Immature natural killer cell (primary cell): ENCODE results near the gene CACNB1. TPM values are rescaled to one million over a fixed set of nuclear protein-coding genes. Genes with fewer than 3 reads are reported as not detected.

Experiments
- DNase-seq, 3 donors: peaks; one replicate each; pipeline ENCODE4 v3.0.0; 2022; ENCODE audit warnings: mixed read lengths in 1 of 3
- H3K27ac Mint-ChIP-seq, 6 donors: one replicate each; pipeline ENCODE4 v1.8.0; 2020; ENCODE audit warnings: mixed read lengths in 6 of 6, mild to moderate bottlenecking in 5 of 6, inconsistent platforms in 4 of 6, moderate library complexity in 3 of 6
- H3K27me3 Mint-ChIP-seq, 3 donors: one replicate each; pipeline ENCODE4 v1.8.0; 2020 to 2021; ENCODE audit warnings: low read depth in 3 of 3, mild to moderate bottlenecking in 3 of 3, mixed read lengths in 3 of 3, moderate library complexity in 3 of 3, inconsistent platforms in 1 of 3
- H3K36me3 Mint-ChIP-seq, 3 donors: one replicate each; pipeline ENCODE4 v1.8.0; 2020; ENCODE audit warnings: mixed read lengths in 3 of 3, inconsistent platforms in 2 of 3, mild to moderate bottlenecking in 2 of 3
- H3K4me1 Mint-ChIP-seq, 2 donors: one replicate each; pipeline ENCODE4 v1.8.0; 2020; ENCODE audit warnings: inconsistent platforms in 2 of 2, mild to moderate bottlenecking in 2 of 2, mixed read lengths in 2 of 2, moderate library complexity in 1 of 2
- H3K4me3 Mint-ChIP-seq, 5 donors: one replicate each; pipeline ENCODE4 v1.8.0; 2020; ENCODE audit warnings: mild to moderate bottlenecking in 5 of 5, mixed read lengths in 5 of 5, inconsistent platforms in 3 of 5, moderate library complexity in 3 of 5
- H3K9me3 Mint-ChIP-seq, 6 donors: one replicate each; pipeline ENCODE4 v1.8.0; 2020; ENCODE audit warnings: mild to moderate bottlenecking in 6 of 6, mixed read lengths in 6 of 6, inconsistent platforms in 4 of 6, moderate library complexity in 3 of 6
- polyA plus RNA-seq, 3 donors: library from polyadenylated mRNA; unstranded; fragments of 300-500 nt; fragmentation: Illumina TruSeq; gene quantifications; one replicate each; pipeline ENCODE4 v1.2.3, GENCODE V29; 2021

Gene CACNB1
- polyA plus RNA-seq, 3 donors from 2014 or later: 0.48 to 5.0 TPM; not detected in 1

DNA sequence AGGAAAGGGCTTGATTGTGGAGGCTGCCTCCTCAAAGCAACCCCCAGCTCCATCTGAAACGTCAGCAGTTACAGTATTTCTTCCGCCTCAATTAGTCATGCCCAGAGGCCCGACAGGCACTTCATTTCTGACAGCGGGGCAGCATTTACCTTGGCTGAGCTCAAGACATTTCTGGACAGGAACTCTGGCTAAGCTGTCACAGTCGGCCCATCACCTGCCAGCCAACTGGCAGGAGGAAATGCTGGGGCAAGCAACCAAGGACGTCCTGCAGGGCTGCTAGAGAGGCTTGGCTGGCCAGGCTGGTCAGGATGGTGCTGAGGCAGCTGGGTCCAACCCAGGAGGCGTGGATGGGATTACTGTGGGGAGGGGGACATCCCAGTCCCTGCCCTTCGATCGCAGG lies 73.8 kb downstream of the CACNB1 start:
- Mint-ChIP-seq H3K27ac (no peak overlapping the region), H3K9me3 (no peaks in the 10 kb centered on the region), H3K36me3 (no peaks in the 10 kb centered on the region), H3K4me3 (no peak overlapping the region), H3K4me1 (no peaks in the 10 kb centered on the region), H3K27me3 (peaks cover 0 to 4% (median 3%) of the 10 kb centered on the region in 3 donors)
- no peak for DNase-seq

Other genes starting within 250 kb of the CACNB1 start
- gene FBXO47, start 230.3 kb downstream of the CACNB1 start, polyA plus RNA-seq: not detected
- 1 to 10 TPM; 2.8 to 9.7 (median 6.8) TPM for gene PLXDC1, start 46.0 kb downstream of the CACNB1 start, polyA plus RNA-seq
- gene ARL5C, start 31.5 kb downstream of the CACNB1 start, polyA plus RNA-seq: not detected
- 1,000 to 10,000 TPM; 1,129 to 1,798 (median 1,451) TPM for gene RPL19, start 2.6 kb upstream of the CACNB1 start, polyA plus RNA-seq
- gene STAC2, start 28.3 kb upstream of the CACNB1 start, polyA plus RNA-seq: not detected
- 1 to 10 TPM in 2 of 3 donors, under 1 TPM in 1; 0.55 to 4.9 (median 2.4) TPM for gene FBXL20, start 204.0 kb upstream of the CACNB1 start, polyA plus RNA-seq